ENCODE data around the gene SMCO1.

DNA sequence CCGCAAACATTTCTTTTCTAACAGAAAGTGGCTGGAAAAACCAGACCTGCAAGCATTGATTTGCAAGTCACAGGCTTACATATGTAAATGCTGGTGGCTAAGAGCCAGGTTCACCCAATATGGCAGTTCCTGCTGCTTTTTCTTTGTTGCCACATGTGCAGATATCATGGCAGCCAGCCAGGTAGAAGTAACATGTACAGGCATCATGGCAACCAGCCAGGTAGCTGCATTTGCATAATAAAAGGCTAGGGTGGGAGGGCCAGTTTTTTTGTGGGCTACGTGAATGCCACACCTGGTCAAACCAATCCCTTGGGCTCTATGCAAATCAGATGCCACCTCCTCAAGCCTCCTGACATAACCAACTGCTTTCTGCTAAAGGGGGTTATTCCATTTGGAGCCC is 2.8 kb upstream of the SMCO1 start:
- TF ChIP-seq NFE2L2 (IDR thresholded peaks at IDR 0.05; ENCODE audit: low read depth, low read length) (no peak), CEBPB (IDR thresholded peaks at IDR 0.05; ENCODE audit: low read depth, low read length) (no peak), POLR2A (IDR thresholded peaks at IDR 0.05; ENCODE audit: low read depth, low read length) (no peak), BHLHE40 (IDR thresholded peaks at IDR 0.05; ENCODE audit: low read depth, low read length) (no peak), RCOR1 (IDR thresholded peaks at IDR 0.05; ENCODE audit: insufficient replicate concordance, low read length) (no peak), SMC3 (IDR thresholded peaks at IDR 0.05; ENCODE audit: low read depth, low read length) (no peak)
- TF ChIP-seq, protein P1, sequence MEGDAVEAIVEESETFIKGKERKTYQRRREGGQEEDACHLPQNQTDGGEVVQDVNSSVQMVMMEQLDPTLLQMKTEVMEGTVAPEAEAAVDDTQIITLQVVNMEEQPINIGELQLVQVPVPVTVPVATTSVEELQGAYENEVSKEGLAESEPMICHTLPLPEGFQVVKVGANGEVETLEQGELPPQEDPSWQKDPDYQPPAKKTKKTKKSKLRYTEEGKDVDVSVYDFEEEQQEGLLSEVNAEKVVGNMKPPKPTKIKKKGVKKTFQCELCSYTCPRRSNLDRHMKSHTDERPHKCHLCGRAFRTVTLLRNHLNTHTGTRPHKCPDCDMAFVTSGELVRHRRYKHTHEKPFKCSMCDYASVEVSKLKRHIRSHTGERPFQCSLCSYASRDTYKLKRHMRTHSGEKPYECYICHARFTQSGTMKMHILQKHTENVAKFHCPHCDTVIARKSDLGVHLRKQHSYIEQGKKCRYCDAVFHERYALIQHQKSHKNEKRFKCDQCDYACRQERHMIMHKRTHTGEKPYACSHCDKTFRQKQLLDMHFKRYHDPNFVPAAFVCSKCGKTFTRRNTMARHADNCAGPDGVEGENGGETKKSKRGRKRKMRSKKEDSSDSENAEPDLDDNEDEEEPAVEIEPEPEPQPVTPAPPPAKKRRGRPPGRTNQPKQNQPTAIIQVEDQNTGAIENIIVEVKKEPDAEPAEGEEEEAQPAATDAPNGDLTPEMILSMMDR (conservative IDR thresholded peaks at IDR 0.05; ENCODE audit: low read depth, low read length): no peak
